Activated T-cell treated with anti-CD3 and anti-CD28 coated beads, Interleukin-2, amount 50 U/mL, for 72 hours (primary cell): Measurements from ENCODE around the gene WDR5. TPM values are rescaled to one million over a fixed set of nuclear protein-coding genes. Genes with fewer than 3 reads are reported as not detected.

Source experiments
- ATAC-seq, 2 donors: fragments of 150-1000 bp; cut with Tn5 transposase; replicated peaks in 1 of 2; 2 replicates each; pipeline ENCODE4 v1.10.0; 2021; ENCODE audit warnings: moderate library complexity in 2 of 2, mild to moderate bottlenecking in 1 of 2
- DNase-seq, 2 donors: peaks; one replicate each; pipeline ENCODE4 v3.0.0; 2021 to 2022; ENCODE audit warnings: mixed read lengths in 1 of 2
- H3K27ac Mint-ChIP-seq: one replicate; pipeline ENCODE4 v1.8.0; 2022; ENCODE audit warnings: mild to moderate bottlenecking, moderate library complexity, mixed read lengths
- H3K27me3 Mint-ChIP-seq: one replicate; pipeline ENCODE4 v1.8.0; 2022; ENCODE audit warnings: low read depth, mixed read lengths
- H3K36me3 Mint-ChIP-seq, 2 donors: one replicate each; pipeline ENCODE4 v1.8.0; 2022; ENCODE audit warnings: mixed read lengths in 2 of 2, mild to moderate bottlenecking in 1 of 2; ENCODE audit not compliant: insufficient read depth in 2 of 2
- H3K4me1 Mint-ChIP-seq: one replicate; pipeline ENCODE4 v1.8.0; 2022; ENCODE audit warnings: low read depth, mixed read lengths
- H3K4me3 Mint-ChIP-seq, 2 donors: one replicate each; pipeline ENCODE4 v1.8.0; 2022; ENCODE audit warnings: mild to moderate bottlenecking in 2 of 2, mixed read lengths in 2 of 2, moderate library complexity in 2 of 2
- H3K9me3 Mint-ChIP-seq, 2 donors: one replicate each; pipeline ENCODE4 v1.8.0; 2022; ENCODE audit warnings: mixed read lengths in 2 of 2
- total RNA-seq, 2 donors: library from RNA; stranded (reverse); gene quantifications; one replicate each; pipeline ENCODE4 v1.2.3, GENCODE V29; 2022

Gene WDR5
- total RNA-seq, 2 donors from 2014 or later, result 31.7 to 40.0 TPM

DNA sequence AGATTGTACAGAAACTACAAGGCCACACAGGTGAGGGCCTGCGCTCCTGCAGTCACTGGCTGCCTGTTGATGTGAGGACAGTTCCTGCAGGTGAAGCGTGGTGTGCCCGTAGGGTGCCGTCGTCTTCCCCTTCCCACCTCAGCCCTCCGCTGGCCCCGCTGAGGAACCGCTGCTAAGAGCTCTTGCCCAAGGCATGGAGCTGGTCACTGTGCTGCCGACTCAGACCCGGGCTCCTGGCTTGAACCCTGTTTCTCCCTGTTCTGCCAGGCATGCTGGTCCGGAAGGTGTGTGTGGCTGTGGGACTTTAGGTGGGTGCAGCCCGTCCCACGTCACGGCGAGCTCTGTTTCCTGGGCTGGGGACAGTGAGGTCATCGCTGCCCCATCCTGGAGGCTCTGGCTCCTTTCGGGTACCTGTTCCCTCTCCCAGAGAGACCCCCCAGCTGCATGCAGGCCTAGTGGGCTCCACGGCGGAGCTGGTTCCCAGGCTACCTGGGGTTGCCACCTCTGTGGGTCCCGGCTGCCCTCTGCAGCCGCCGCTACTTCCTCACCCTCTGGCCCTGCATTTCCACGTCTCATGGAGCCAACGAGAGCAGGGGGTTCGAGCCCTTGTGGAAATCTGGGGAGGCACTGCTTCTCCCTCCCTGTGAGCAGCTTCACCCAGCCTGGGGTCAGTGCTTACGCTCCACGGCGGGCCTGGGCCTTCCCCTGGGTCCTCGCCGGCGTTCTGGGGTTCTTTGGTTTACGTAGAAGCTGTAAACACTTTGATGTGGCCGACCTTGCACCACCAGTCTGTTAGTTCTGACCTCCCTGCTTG, 20.9 kb downstream of the WDR5 start:
- DNase-seq (no peak), ATAC-seq (no peak)
- H3K4me3 Mint-ChIP-seq, result no peak overlapping the region
- H3K4me1 Mint-ChIP-seq, result no peaks in the 10 kb centered on the region
- no peaks in the 10 kb centered on the region for H3K27me3 Mint-ChIP-seq
- H3K9me3 Mint-ChIP-seq, result no peaks in the 10 kb centered on the region
- no peak overlapping the region for H3K27ac Mint-ChIP-seq
- peaks cover 0 to 6% of the 10 kb centered on the region in 2 donors for H3K36me3 Mint-ChIP-seq

- Mint-ChIP-seq H3K4me3 (no peak overlapping the region), H3K27me3 (no peaks in the 10 kb centered on the region), H3K27ac (no peak overlapping the region), H3K36me3 (peaks cover 0 to 6% of the 10 kb centered on the region in 2 donors), H3K4me1 (no peaks in the 10 kb centered on the region), H3K9me3 (no peaks in the 10 kb centered on the region)
- ATAC-seq (no peak), DNase-seq (no peak)
These were observed 21.6 kb downstream of the WDR5 start for GRCh38 chr9:134157378-134157885.

GRCh38 chr9:134158242-134158641, 22.4 kb downstream of the WDR5 start:
- no peaks in the 10 kb centered on the region for H3K9me3 Mint-ChIP-seq
- no peaks in the 10 kb centered on the region for H3K4me1 Mint-ChIP-seq
- H3K36me3 Mint-ChIP-seq, result peaks cover 0 to 6% of the 10 kb centered on the region in 2 donors
- no peaks in the 10 kb centered on the region for H3K27me3 Mint-ChIP-seq
- ATAC-seq (no peak), DNase-seq (no peak)
- no peak overlapping the region for H3K4me3 Mint-ChIP-seq
- no peak overlapping the region for H3K27ac Mint-ChIP-seq

DNA sequence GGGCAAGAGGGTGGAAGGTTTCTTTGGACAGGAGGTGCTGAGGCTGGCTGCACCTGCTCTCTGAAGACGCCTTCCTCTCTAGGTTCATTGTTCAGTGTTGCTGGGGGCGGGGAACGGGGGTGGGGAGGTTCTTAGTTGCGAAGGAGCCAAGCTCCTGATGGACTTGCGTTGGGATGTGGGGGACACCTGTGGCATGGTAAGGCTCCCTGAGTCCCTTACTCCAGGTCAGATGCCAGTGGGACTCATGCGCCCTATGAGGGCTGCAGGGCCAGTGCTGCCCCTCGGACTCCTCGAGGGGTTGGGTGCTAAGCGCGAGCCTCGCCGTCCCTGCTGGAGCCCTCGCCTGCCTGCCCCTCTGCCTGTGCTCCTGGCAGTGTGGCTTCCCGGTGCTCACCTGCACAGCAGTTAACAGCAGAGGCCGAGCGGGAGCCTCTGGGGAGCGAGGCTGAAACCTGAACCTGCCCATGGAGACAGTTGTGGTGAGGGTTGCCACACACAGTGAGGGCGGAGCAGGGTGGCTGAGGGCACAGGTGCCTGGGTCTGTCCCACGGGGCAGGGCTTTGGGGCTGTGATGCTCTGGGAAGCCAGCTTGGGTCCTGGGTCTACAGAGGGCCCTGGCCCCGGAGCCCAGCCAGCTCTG, 23.0 kb downstream of the WDR5 start:
- Mint-ChIP-seq H3K27me3 (no peaks in the 10 kb centered on the region), H3K4me1 (no peaks in the 10 kb centered on the region), H3K9me3 (peaks cover 0 to 2% of the 10 kb centered on the region in 2 donors), H3K4me3 (no peak overlapping the region), H3K36me3 (peaks cover 2 to 9% of the 10 kb centered on the region in 2 donors), H3K27ac (no peak overlapping the region)
- DNase-seq, result no peak
- ATAC-seq, result no peak

DNA sequence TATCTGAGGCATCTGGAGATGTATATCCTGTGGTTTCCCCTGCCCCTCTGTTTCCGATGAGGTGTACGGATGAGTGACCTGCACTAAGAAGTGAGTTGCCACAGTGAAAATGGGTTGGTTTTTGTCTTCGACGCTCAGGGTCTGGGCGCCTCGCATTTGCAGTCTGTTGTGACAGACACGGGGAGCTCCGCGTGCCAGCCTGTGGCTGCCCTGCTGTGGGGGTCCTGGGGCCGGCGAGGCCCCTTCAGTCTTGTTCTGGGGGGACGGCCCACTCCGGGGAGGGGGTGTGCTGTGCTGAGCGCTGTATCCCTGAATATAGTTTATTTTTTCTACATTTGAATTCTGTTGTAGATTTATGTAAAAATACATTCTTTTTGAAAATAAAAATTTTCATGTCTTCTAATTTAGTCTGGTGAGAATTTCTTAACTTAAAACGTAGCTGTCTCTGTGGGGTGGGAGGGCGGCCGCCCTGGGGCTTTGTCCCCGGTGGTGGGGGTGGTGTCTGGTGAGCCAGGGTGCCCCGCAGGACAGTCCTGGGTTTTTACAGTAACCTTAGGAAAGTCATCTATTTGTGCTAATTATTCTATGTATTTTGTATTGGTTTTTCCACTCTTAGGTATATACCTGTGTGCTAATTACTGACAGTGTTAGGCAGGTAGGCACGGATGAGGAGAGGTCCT, 23.8 kb downstream of the WDR5 start:
- ATAC-seq (no peak), DNase-seq (no peak)
- H3K27ac Mint-ChIP-seq, result no peak overlapping the region
- no peak overlapping the region for H3K4me3 Mint-ChIP-seq
- H3K36me3 Mint-ChIP-seq, result peaks cover 2 to 7% of the 10 kb centered on the region in 2 donors
- H3K9me3 Mint-ChIP-seq, result peaks cover 0 to 2% of the 10 kb centered on the region in 2 donors
- no peaks in the 10 kb centered on the region for H3K27me3 Mint-ChIP-seq
- H3K4me1 Mint-ChIP-seq, result no peaks in the 10 kb centered on the region

- H3K9me3 Mint-ChIP-seq, result peaks cover 0 to 2% of the 10 kb centered on the region in 2 donors
- H3K36me3 Mint-ChIP-seq, result peaks cover 2 to 7% of the 10 kb centered on the region in 2 donors
- no peaks in the 10 kb centered on the region for H3K27me3 Mint-ChIP-seq
- H3K4me1 Mint-ChIP-seq, result peaks cover 13% of the 10 kb centered on the region
- no peak overlapping the region for H3K27ac Mint-ChIP-seq
- DNase-seq (no peak), ATAC-seq (no peak)
- H3K4me3 Mint-ChIP-seq, result no peak overlapping the region
These were observed 25.8 kb downstream of the WDR5 start for GRCh38 chr9:134161647-134162046.

GRCh38 chr9:134162212-134162775, 26.4 kb downstream of the WDR5 start:
- Mint-ChIP-seq H3K4me3 (peak overlapping the region; percentile 26 to 48), H3K4me1 (peaks cover 13% of the 10 kb centered on the region), H3K27me3 (no peaks in the 10 kb centered on the region), H3K9me3 (peaks cover 0 to 2% of the 10 kb centered on the region in 2 donors), H3K27ac (no peak overlapping the region), H3K36me3 (peaks cover 2 to 7% of the 10 kb centered on the region in 2 donors)
- DNase-seq (no peak), ATAC-seq (no peak)

- H3K4me1 Mint-ChIP-seq, result peaks cover 13% of the 10 kb centered on the region
- H3K4me3 Mint-ChIP-seq, result peak overlapping the region in 1 of 2 donors; percentile 48
- peaks cover 2 to 4% of the 10 kb centered on the region in 2 donors for H3K36me3 Mint-ChIP-seq
- no peak for ATAC-seq
- no peak overlapping the region for H3K27ac Mint-ChIP-seq
- H3K27me3 Mint-ChIP-seq, result no peaks in the 10 kb centered on the region
- peaks cover 0 to 2% of the 10 kb centered on the region in 2 donors for H3K9me3 Mint-ChIP-seq
- DNase-seq, result no peak
These were observed 27.1 kb downstream of the WDR5 start for GRCh38 chr9:134162926-134163370.

- DNase-seq, result peak; percentile 75 to 78
- ATAC-seq, result peak; percentile 40 to 44
- Mint-ChIP-seq H3K4me1 (peaks cover 13% of the 10 kb centered on the region), H3K36me3 (peaks cover 2 to 4% of the 10 kb centered on the region in 2 donors), H3K27ac (no peak overlapping the region), H3K27me3 (no peaks in the 10 kb centered on the region), H3K4me3 (no peak overlapping the region), H3K9me3 (peaks cover 0 to 2% of the 10 kb centered on the region in 2 donors)
These were observed 27.7 kb downstream of the WDR5 start for GRCh38 chr9:134163371-134164196.

DNA sequence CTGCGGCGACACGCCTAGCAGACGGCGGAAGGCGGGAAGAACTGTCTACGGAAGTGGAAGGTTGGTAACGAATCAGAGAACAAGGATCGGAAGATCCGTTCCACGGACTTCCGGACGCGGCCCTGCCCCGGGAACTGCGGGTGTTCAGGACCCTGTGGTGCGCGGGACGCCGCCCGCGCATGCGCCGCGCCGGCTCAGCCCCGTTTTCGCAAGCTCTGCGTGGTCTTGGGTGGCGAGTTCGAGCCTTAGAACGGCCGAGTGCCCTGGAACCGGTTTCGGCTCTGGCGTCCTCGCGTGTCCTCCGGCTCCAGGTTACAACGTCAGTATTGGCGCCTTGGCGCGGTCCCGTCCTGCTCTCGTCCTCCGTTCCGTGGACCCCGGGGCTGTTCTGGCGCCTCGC, 29.0 kb downstream of the WDR5 start:
- H3K9me3 Mint-ChIP-seq, result peaks cover 0 to 2% of the 10 kb centered on the region in 2 donors
- no peaks in the 10 kb centered on the region for H3K27me3 Mint-ChIP-seq
- no peak overlapping the region for H3K4me3 Mint-ChIP-seq

GRCh38 chr9:134165357-134166315, 29.8 kb downstream of the WDR5 start:
- ATAC-seq (no peak), DNase-seq (peak; percentile 36 to 45)
- peaks cover 13% of the 10 kb centered on the region for H3K4me1 Mint-ChIP-seq
- H3K4me3 Mint-ChIP-seq, result no peak overlapping the region
- peaks cover 2 to 4% of the 10 kb centered on the region in 2 donors for H3K36me3 Mint-ChIP-seq
- peaks cover 0 to 2% of the 10 kb centered on the region in 2 donors for H3K9me3 Mint-ChIP-seq
- H3K27me3 Mint-ChIP-seq, result no peaks in the 10 kb centered on the region
- H3K27ac Mint-ChIP-seq, result no peak overlapping the region

More for the DNA sequence above, 29.0 kb downstream of the WDR5 start:
- Mint-ChIP-seq H3K36me3 (peaks cover 2 to 4% of the 10 kb centered on the region in 2 donors), H3K27ac (no peak overlapping the region), H3K4me1 (peaks cover 13% of the 10 kb centered on the region)
- no peak for DNase-seq
- no peak for ATAC-seq
